Endothelial cell of umbilical vein (primary cell): ENCODE results near the gene WDFY2. TPM values are rescaled to one million over a fixed set of nuclear protein-coding genes. Genes with fewer than 3 reads are reported as not detected.

ENCODE experiments used
- BruUV-seq: library from RNA; stranded (reverse); fragments of 400-500 nt; replicated peaks from 2 replicates; lab custom pipeline; 2021; lab: Mats Ljungman, UMichigan
- CTCF ChIA-PET: fragments of 300-600, 350-600 bp; sonication (Branson Sonifier 250); formaldehyde crosslinking; loops from one replicate; lab custom pipeline; 2021; ENCODE audit warnings: antibody characterized with exemption, inconsistent platforms; lab: Charles Lee
- POLR2A ChIA-PET: fragments of 300-600, 350-600 bp; sonication (Branson Sonifier 250); formaldehyde crosslinking; loops from one replicate; lab custom pipeline; 2021; ENCODE audit warnings: antibody characterized with exemption, inconsistent platforms; lab: Charles Lee
- DNase-seq: peaks from one replicate; pipeline ENCODE4 v3.0.0-alpha.2; 2011; ENCODE audit warnings: low read depth, low spot score
- FAIRE-seq: peaks from 2 replicates; lab custom pipeline; 2011; peaks lifted over from hg19 to GRCh38; lab: Jason Lieb, UNC
- H2AFZ ChIP-seq: 2 replicates; pipeline ENCODE4 v1.6.0; 2012; ENCODE audit warnings: low read depth, low read length, control low read depth, inconsistent platforms
- H3K27ac ChIP-seq: 2 replicates; pipeline ENCODE4 v1.5.1; 2011; ENCODE audit warnings: low read depth, mild to moderate bottlenecking, control low read depth, low read length, moderate library complexity; ENCODE audit not compliant: insufficient read depth
- H3K27me3 ChIP-seq, 2 experiments: 2 replicates each; pipeline versions ENCODE4 v1.6.0 to v1.6.1; 2011; ENCODE audit warnings: low read length in 2 of 2, mixed read lengths in 1 of 2; ENCODE audit not compliant: control insufficient read depth in 2 of 2, insufficient read depth in 2 of 2
- H3K36me3 ChIP-seq, 2 experiments: 2 replicates in 1 of 2; 3 replicates in 1 of 2; pipeline ENCODE4 v1.5.1; 2011; ENCODE audit warnings: low read length in 2 of 2, mild to moderate bottlenecking in 1 of 2, moderate library complexity in 1 of 2; ENCODE audit not compliant: control insufficient read depth in 2 of 2, insufficient read depth in 2 of 2; ENCODE audit errors: extremely low read depth in 1 of 2
- H3K4me1 ChIP-seq: 3 replicates; pipeline ENCODE4 v1.5.1; 2011; ENCODE audit warnings: mild to moderate bottlenecking, low read length; ENCODE audit not compliant: control insufficient read depth, insufficient read depth; ENCODE audit errors: extremely low read depth
- H3K4me2 ChIP-seq: 2 replicates; pipeline ENCODE4 v1.6.1; 2011; ENCODE audit warnings: low read length, control low read depth, mixed read lengths; ENCODE audit not compliant: insufficient read depth
- H3K4me3 ChIP-seq, 3 experiments: fragments of 200-600 bp in 1 of 3; sonication (generic), shearing (Covaris generic) in 1 of 3; replicated peaks in 1 of 3; 2 replicates each; pipeline ENCODE4 v1.5.1; 2011 to 2016; ENCODE audit warnings: control low read depth in 3 of 3, low read length in 3 of 3, mild to moderate bottlenecking in 2 of 3, inconsistent platforms in 1 of 3, low read depth in 1 of 3, moderate library complexity in 1 of 3; ENCODE audit not compliant: insufficient read depth in 1 of 3
- H3K79me2 ChIP-seq: 2 replicates; pipeline ENCODE4 v1.6.0; 2012; ENCODE audit warnings: low read length, inconsistent platforms; ENCODE audit not compliant: control insufficient read depth, insufficient read depth
- H3K9ac ChIP-seq: replicated peaks from 2 replicates; pipeline ENCODE3; 2011; ENCODE audit warnings: low read length, control low read depth; ENCODE audit not compliant: insufficient read depth; ENCODE audit errors: extremely low read depth
- H3K9me1 ChIP-seq: replicated peaks from 3 replicates; pipeline ENCODE4 v1.6.0; 2011; ENCODE audit warnings: mild to moderate bottlenecking, low read length; ENCODE audit not compliant: control insufficient read depth, insufficient read depth; ENCODE audit errors: extremely low read depth
- H3K9me3 ChIP-seq: replicated peaks from 2 replicates; pipeline ENCODE4 v1.5.1; 2012; ENCODE audit warnings: low read length, inconsistent platforms; ENCODE audit not compliant: control insufficient read depth, insufficient read depth
- H4K20me1 ChIP-seq: replicated peaks from 2 replicates; pipeline ENCODE3; 2011; ENCODE audit warnings: mild to moderate bottlenecking, low read length; ENCODE audit not compliant: control insufficient read depth, insufficient read depth; ENCODE audit errors: extremely low read depth
- EZH2 ChIP-seq: IDR thresholded peaks from 2 replicates; pipeline ENCODE4 v1.6.1; 2012; ENCODE audit warnings: borderline replicate concordance, low read depth, mild to moderate bottlenecking, moderate library complexity, low read length, inconsistent platforms; ENCODE audit not compliant: severe bottlenecking
- FOS ChIP-seq: IDR thresholded peaks from 2 replicates; pipeline ENCODE4 v1.6.1; 2011; ENCODE audit warnings: mild to moderate bottlenecking, low read length, moderate library complexity, borderline replicate concordance; ENCODE audit not compliant: insufficient read depth
- GATA2 ChIP-seq: IDR thresholded peaks from 2 replicates; pipeline ENCODE4 v1.7.0; 2011; ENCODE audit warnings: low read depth, mild to moderate bottlenecking, moderate library complexity, mixed read lengths, low read length; ENCODE audit not compliant: insufficient read length, insufficient read depth
- JUN ChIP-seq: IDR thresholded peaks from 2 replicates; pipeline ENCODE4 v1.6.1; 2011; ENCODE audit warnings: borderline replicate concordance, low read depth; ENCODE audit not compliant: insufficient read length, insufficient read depth
- MYC ChIP-seq: IDR thresholded peaks from one replicate; pipeline ENCODE4 v1.6.1; 2011; ENCODE audit warnings: mild to moderate bottlenecking, low read depth, low read length
- POLR2A ChIP-seq: IDR thresholded peaks from 2 replicates; pipeline ENCODE4 v1.6.1; 2012; ENCODE audit warnings: low read depth, mild to moderate bottlenecking, control low read depth, low read length
- POLR2AphosphoS5 ChIP-seq: IDR thresholded peaks from 2 replicates; pipeline ENCODE4 v1.6.1; 2012; ENCODE audit warnings: low read depth, mild to moderate bottlenecking, control low read depth, low read length, moderate library complexity; ENCODE audit not compliant: insufficient read depth
- dilution Hi-C: fragments of 300-500 bp; cut with MboI; formaldehyde crosslinking; loops from one replicate; pipeline ENCODE4 v1.15.0; 2019; ENCODE audit warnings: low sequenced_read_pairs; ENCODE audit not compliant: extremely low pct_ligation_motif_present
- intact Hi-C: fragments of 100-400 bp; cut with micrococcal nuclease; formaldehyde crosslinking; loops from one replicate; pipeline ENCODE4 v1.10.0; 2022
- polyA plus RNA-seq, 4 experiments: library from polyadenylated mRNA; depleted of rRNA in 3 of 4; stranded (reverse) in 3 of 4; unstranded in 1 of 4; fragments of >200 nt; gene quantifications; 2 replicates each; pipeline versions ENCODE4 v1.2.1 to v1.2.3, GENCODE V29; 2011 to 2012; ENCODE audit warnings: missing spikeins in 1 of 4
- total RNA-seq: library from RNA; stranded (reverse); gene quantifications from 2 replicates; pipeline ENCODE4 v1.2.3, GENCODE V29; 2021
- TF ChIP-seq, protein P1 (sequence below): IDR thresholded peaks from 2 replicates; pipeline ENCODE4 v1.6.1; 2011; ENCODE audit not compliant: insufficient read depth, insufficient read length
- TF ChIP-seq, protein P2 (sequence below), 2 donors: IDR thresholded peaks; 1 replicate in 1 of 2; 2 replicates in 1 of 2; pipeline ENCODE4 v1.5.1; 2011; ENCODE audit warnings: low read length in 2 of 2, mild to moderate bottlenecking in 2 of 2, moderate library complexity in 2 of 2, control low read depth in 1 of 2, inconsistent platforms in 1 of 2, low read depth in 1 of 2; ENCODE audit not compliant: insufficient read depth in 1 of 2; ENCODE audit errors: extremely low read depth in 1 of 2

WDFY2 gene
- total and polyA plus RNA-seq, 2 donors (not counting 3 experiments of a cell fraction or from before 2014, with no cell fraction given) = 2.1 to 5.5 TPM

DNA sequence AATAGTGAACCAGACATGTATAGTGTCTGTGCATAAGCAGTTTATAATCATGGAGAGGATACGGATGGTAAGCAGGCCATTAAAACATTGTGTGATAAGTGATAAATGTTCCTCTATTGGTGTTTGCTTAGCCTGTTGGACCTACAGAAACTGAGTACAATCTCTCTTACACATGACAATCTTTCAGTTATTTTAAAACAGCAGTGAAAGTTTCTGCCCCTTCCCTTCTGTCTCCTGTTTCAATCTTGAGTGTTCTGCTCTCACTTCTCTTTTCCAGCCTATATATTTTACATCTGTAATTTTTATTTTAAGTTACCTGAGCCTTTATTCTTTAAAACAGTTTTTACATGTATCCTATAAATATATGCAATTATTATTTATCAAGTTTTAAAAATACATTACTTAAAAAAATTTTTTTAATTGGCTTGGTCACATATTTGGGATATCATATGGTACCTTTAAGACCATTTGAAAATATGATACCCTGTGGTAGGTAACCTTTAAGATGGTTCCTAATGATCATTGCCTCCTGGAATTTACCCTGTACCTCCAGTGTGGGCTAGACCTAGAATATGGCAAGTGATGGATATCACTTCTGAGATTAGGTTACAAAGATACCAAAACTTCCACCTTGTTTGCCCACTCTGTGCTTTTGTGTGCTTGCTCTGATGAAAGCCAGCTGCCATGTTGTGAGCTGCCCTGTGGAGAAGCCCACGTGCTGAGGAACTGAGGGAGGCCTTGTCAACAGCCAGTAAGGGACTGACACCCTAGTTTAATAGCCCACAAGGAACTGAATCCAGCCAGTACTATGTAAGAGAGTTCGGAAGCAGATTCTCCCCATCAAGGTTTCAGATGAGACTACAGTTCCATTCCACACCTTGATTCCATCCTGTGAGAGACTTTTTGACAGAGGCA, 120.4 kb downstream of the WDFY2 start:
- CTCF ChIA-PET = no interaction called here
- POLR2A ChIA-PET = no interaction called here
- FAIRE-seq (no peak), DNase-seq (no peak)
- Histone ChIP-seq H4K20me1 (no peaks in the 10 kb centered on the region), H3K4me3 (no peak overlapping the region), H3K9ac (no peak overlapping the region), H3K27ac (no peak overlapping the region), H2AFZ (no peak overlapping the region), H3K36me3 (no peaks in the 10 kb centered on the region), H3K9me1 (no peaks in the 10 kb centered on the region), H3K79me2 (no peaks in the 10 kb centered on the region), H3K4me1 (no peaks in the 10 kb centered on the region), H3K9me3 (no peaks in the 10 kb centered on the region), H3K4me2 (no peak overlapping the region), H3K27me3 (no peaks in the 10 kb centered on the region)
- dilution Hi-C loops (no loop called here), intact Hi-C loops (no loop called here)
- no peak for TF ChIP-seq POLR2AphosphoS5
- BruUV-seq = no TSS peak

GRCh38 chr13:51707461-51707860, 123.2 kb downstream of the WDFY2 start:
- intact Hi-C loops (no loop called here), dilution Hi-C loops (no loop called here)
- Histone ChIP-seq H3K79me2 (no peaks in the 10 kb centered on the region), H3K9ac (no peak overlapping the region), H3K27me3 (no peaks in the 10 kb centered on the region), H3K4me2 (no peak overlapping the region), H3K9me1 (no peaks in the 10 kb centered on the region), H3K36me3 (no peaks in the 10 kb centered on the region), H3K4me3 (no peak overlapping the region), H4K20me1 (no peaks in the 10 kb centered on the region), H3K27ac (no peak overlapping the region), H2AFZ (no peak overlapping the region), H3K4me1 (no peaks in the 10 kb centered on the region), H3K9me3 (no peaks in the 10 kb centered on the region)
- CTCF ChIA-PET = no interaction called here
- FAIRE-seq = no peak
- no peak for TF ChIP-seq MYC
- TF ChIP-seq GATA2 = no peak
- no peak for TF ChIP-seq POLR2A
- no peak for TF ChIP-seq EZH2
- TF ChIP-seq POLR2AphosphoS5 = no peak
- TF ChIP-seq, protein P1, sequence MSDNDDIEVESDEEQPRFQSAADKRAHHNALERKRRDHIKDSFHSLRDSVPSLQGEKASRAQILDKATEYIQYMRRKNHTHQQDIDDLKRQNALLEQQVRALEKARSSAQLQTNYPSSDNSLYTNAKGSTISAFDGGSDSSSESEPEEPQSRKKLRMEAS = no peak
- TF ChIP-seq, protein P2, sequence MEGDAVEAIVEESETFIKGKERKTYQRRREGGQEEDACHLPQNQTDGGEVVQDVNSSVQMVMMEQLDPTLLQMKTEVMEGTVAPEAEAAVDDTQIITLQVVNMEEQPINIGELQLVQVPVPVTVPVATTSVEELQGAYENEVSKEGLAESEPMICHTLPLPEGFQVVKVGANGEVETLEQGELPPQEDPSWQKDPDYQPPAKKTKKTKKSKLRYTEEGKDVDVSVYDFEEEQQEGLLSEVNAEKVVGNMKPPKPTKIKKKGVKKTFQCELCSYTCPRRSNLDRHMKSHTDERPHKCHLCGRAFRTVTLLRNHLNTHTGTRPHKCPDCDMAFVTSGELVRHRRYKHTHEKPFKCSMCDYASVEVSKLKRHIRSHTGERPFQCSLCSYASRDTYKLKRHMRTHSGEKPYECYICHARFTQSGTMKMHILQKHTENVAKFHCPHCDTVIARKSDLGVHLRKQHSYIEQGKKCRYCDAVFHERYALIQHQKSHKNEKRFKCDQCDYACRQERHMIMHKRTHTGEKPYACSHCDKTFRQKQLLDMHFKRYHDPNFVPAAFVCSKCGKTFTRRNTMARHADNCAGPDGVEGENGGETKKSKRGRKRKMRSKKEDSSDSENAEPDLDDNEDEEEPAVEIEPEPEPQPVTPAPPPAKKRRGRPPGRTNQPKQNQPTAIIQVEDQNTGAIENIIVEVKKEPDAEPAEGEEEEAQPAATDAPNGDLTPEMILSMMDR (IDR thresholded peaks at IDR 0.05; ENCODE audit: extremely low read depth in 1 of 2, insufficient read depth in 1 of 2, low read depth in 1 of 2, low read length in 2 of 2) = no peak
- TF ChIP-seq JUN = no peak
- no peak for TF ChIP-seq FOS
- no TSS peak for BruUV-seq
- DNase-seq = no peak
- POLR2A ChIA-PET = interaction anchor here (0.7 kb wide), 1 partner anchor 14 kb away, joined by 4 read pairs; no protein-coding TSS in a partner anchor
